ENCODE results near the gene JPH2. TPM values are rescaled to one million over a fixed set of nuclear protein-coding genes. Genes with fewer than 3 reads are reported as not detected.

The JPH2 gene
- total RNA-seq, 4 donors from 2014 or later, result 0.17 to 8.7 (median 4.0) TPM

- TF ChIP-seq CTCF (IDR thresholded peaks at IDR 0.05; ENCODE audit: low read depth), result no peak
Observed at GRCh38 chr20:44091026-44091425, 96.0 kb downstream of the JPH2 start.

GRCh38 chr20:44089987-44090674 lies 96.9 kb downstream of the JPH2 start:
- TF ChIP-seq CTCF (IDR thresholded peaks at IDR 0.05; ENCODE audit: low read depth), result no peak

GRCh38 chr20:44087857-44088120 lies 99.2 kb downstream of the JPH2 start:
- TF ChIP-seq CTCF (IDR thresholded peaks at IDR 0.05; ENCODE audit: low read depth), result no peak

GRCh38 chr20:44087051-44087856 lies 99.7 kb downstream of the JPH2 start:
- TF ChIP-seq CTCF (IDR thresholded peaks at IDR 0.05; ENCODE audit: low read depth), result no peak

GRCh38 chr20:44085616-44086434 lies 101.2 kb downstream of the JPH2 start:
- no peak for TF ChIP-seq CTCF (IDR thresholded peaks at IDR 0.05; ENCODE audit: low read depth)

- TF ChIP-seq CTCF (IDR thresholded peaks at IDR 0.05; ENCODE audit: low read depth), result no peak
Observed at GRCh38 chr20:44084891-44085290, 102.1 kb downstream of the JPH2 start.

GRCh38 chr20:44084439-44084838 lies 102.5 kb downstream of the JPH2 start:
- TF ChIP-seq CTCF (IDR thresholded peaks at IDR 0.05; ENCODE audit: low read depth), result no peak

Data from subcutaneous adipose tissue (tissue), 4 donors.